DOHH2 (cell line): ENCODE data around the gene UBE2E1.

Experiments used
- H3F3A ChIP-seq: fragments of 200-600 bp; sonication (generic), shearing (Covaris generic); 2 replicates; pipeline ENCODE4 v1.6.0; 2016; ENCODE audit warnings: antibody characterized with exemption, mild to moderate bottlenecking; ENCODE audit not compliant: control insufficient read depth, insufficient read depth
- H3K27ac ChIP-seq: fragments of 200-600 bp; sonication (generic); 2 replicates; pipeline ENCODE4 v1.5.1; 2014; ENCODE audit warnings: low read depth, mild to moderate bottlenecking, low read length, moderate library complexity
- H3K27me3 ChIP-seq: fragments of 200-600 bp; sonication (generic); 2 replicates; pipeline ENCODE4 v1.6.1; 2014; ENCODE audit warnings: mild to moderate bottlenecking, low read length, mixed read lengths; ENCODE audit not compliant: control insufficient read depth
- H3K36me3 ChIP-seq: fragments of 200-600 bp; sonication (generic); 2 replicates; pipeline ENCODE4 v1.6.1; 2014; ENCODE audit warnings: mild to moderate bottlenecking, low read length, moderate library complexity, mixed read lengths; ENCODE audit not compliant: control insufficient read depth
- H3K4me1 ChIP-seq: fragments of 200-600 bp; sonication (generic); 2 replicates; pipeline ENCODE4 v1.6.1; 2014; ENCODE audit warnings: mild to moderate bottlenecking, low read length, mixed read lengths; ENCODE audit not compliant: control insufficient read depth
- H3K4me2 ChIP-seq: fragments of 200-600 bp; sonication (generic); 2 replicates; pipeline ENCODE4 v1.6.0; 2014; ENCODE audit warnings: mild to moderate bottlenecking, low read length, moderate library complexity
- H3K4me3 ChIP-seq: fragments of 200-600 bp; sonication (generic); 2 replicates; pipeline ENCODE4 v1.5.1; 2014; ENCODE audit warnings: mild to moderate bottlenecking, low read length, mixed read lengths
- H3K79me2 ChIP-seq: fragments of 200-600 bp; sonication (generic); 2 replicates; pipeline ENCODE4 v1.6.1; 2014; ENCODE audit warnings: mild to moderate bottlenecking, low read length, mixed read lengths; ENCODE audit not compliant: control insufficient read depth
- H3K9me2 ChIP-seq: fragments of 200-600 bp; sonication (generic); replicated peaks from 2 replicates; pipeline ENCODE4 v1.6.1; 2014; ENCODE audit warnings: mild to moderate bottlenecking, low read length, mixed read lengths; ENCODE audit not compliant: control insufficient read depth
- H3K9me3 ChIP-seq: fragments of 200-600 bp; sonication (generic); 2 replicates; pipeline ENCODE4 v1.6.1; 2014; ENCODE audit warnings: antibody characterized with exemption, low read length, mixed read lengths; ENCODE audit not compliant: control insufficient read depth, insufficient read depth
- H4K20me1 ChIP-seq: fragments of 200-600 bp; sonication (generic); 2 replicates; pipeline ENCODE4 v1.6.0; 2014; ENCODE audit warnings: low read depth, mild to moderate bottlenecking, antibody characterized with exemption, low read length, moderate library complexity; ENCODE audit not compliant: control insufficient read depth, insufficient read depth
- CTCF ChIP-seq: fragments of 200-600 bp; sonication (generic); IDR thresholded peaks from one replicate; pipeline ENCODE4 v1.5.1; 2014; ENCODE audit warnings: antibody characterized with exemption, mild to moderate bottlenecking, low read depth, low read length; ENCODE audit not compliant: poor library complexity, severe bottlenecking
- EZH2phosphoT487 ChIP-seq: fragments of 200-600 bp; sonication (generic); IDR thresholded peaks from 2 replicates; pipeline ENCODE4 v1.6.1; 2017; ENCODE audit warnings: borderline replicate concordance, mild to moderate bottlenecking, antibody characterized with exemption, low read length, moderate library complexity, mixed read lengths

UBE2E1 gene

GRCh38 chr3:23825802-23826201 is 20.0 kb downstream of the UBE2E1 start:
- peaks cover 27% of the 10 kb centered on the region for H3K4me1 ChIP-seq
- no peaks in the 10 kb centered on the region for H3K9me2 ChIP-seq
- no peak overlapping the region for H3K4me2 ChIP-seq
- H3K4me3 ChIP-seq = no peak overlapping the region
- 0 out of 2 replicates have a peak, but pooled peaks cover 5% of the 10 kb centered on the region for H3F3A ChIP-seq
- peaks cover 41% of the 10 kb centered on the region for H3K79me2 ChIP-seq
- no peak for TF ChIP-seq CTCF
- TF ChIP-seq EZH2phosphoT487 = no peak
- no peak overlapping the region for H3K27ac ChIP-seq
- no peaks in the 10 kb centered on the region for H3K9me3 ChIP-seq
- peaks cover 30% of the 10 kb centered on the region for H4K20me1 ChIP-seq
- peaks cover 3% of the 10 kb centered on the region; the same call in 1 of the 2 replicates for H3K27me3 ChIP-seq
- no peaks in the 10 kb centered on the region for H3K36me3 ChIP-seq

- TF ChIP-seq EZH2phosphoT487 (no peak), CTCF (no peak)
- Histone ChIP-seq H3K27ac (no peak overlapping the region), H3K4me1 (peaks cover 27% of the 10 kb centered on the region), H3F3A (0 out of 2 replicates have a peak, but pooled peaks cover 5% of the 10 kb centered on the region), H4K20me1 (peaks cover 31% of the 10 kb centered on the region), H3K36me3 (no peaks in the 10 kb centered on the region), H3K79me2 (peaks cover 40% of the 10 kb centered on the region), H3K9me3 (no peaks in the 10 kb centered on the region), H3K27me3 (peaks cover 3% of the 10 kb centered on the region; the same call in 1 of the 2 replicates), H3K9me2 (no peaks in the 10 kb centered on the region), H3K4me2 (no peak overlapping the region), H3K4me3 (no peak overlapping the region)
Observed at GRCh38 chr3:23826382-23827064, 20.8 kb downstream of the UBE2E1 start.

DNA sequence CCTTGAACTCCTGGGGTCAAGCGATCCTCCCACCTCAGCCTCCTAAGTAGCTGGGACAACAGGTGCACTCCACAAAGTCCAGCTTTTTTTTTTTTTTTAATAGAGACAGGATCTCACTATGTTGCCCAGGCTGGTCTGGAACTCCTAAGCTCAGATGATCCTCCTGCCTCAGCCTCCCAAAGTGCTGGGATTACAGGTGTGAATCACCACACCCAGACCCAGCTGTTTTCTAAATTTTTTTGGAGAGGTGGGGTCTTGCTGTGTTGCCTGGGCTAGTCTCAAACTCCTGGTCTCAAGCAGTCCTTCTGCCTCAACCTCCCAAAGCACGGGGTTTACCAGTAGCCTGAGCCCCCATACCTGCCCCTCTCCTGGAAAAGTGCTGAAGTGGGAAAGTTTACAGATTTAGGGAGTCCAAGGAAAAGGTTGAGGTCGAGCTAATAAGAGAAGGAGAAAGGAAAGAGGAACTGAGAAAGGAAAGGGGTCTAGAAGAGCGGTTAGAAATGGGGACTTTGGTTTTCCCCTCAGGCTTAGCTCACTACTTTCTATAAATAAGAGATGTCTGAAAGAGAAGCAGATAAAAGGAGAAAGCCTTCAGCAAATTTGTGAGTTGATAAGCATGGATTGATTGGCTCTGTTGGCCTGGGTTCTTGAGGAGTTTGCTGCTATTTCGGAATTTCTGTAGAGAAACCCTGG is 23.6 kb downstream of the UBE2E1 start:
- Histone ChIP-seq H3K4me1 (peaks cover 24% of the 10 kb centered on the region), H3K4me2 (peak overlapping the region; percentile 65), H3K4me3 (peak overlapping the region; percentile 42)

More for the DNA sequence above, 23.6 kb downstream of the UBE2E1 start:
- Histone ChIP-seq H3K79me2 (peaks cover 26% of the 10 kb centered on the region), H3K9me2 (no peaks in the 10 kb centered on the region), H3K9me3 (no peaks in the 10 kb centered on the region), H4K20me1 (peaks cover 30% of the 10 kb centered on the region; the same call in 1 of the 2 replicates), H3K27me3 (peaks cover 3% of the 10 kb centered on the region; the same call in 1 of the 2 replicates), H3F3A (0 out of 2 replicates have a peak, but pooled peaks cover 5% of the 10 kb centered on the region), H3K36me3 (no peaks in the 10 kb centered on the region), H3K27ac (no peak overlapping the region)
- no peak for TF ChIP-seq EZH2phosphoT487
